CD1c-positive myeloid dendritic cell (primary cell): ENCODE data around the gene OR5K4.
"Not testable (repeated sequence)": the region's sequence is repeated elsewhere in the genome, so short reads cannot be mapped to it uniquely, and the experiment has no call there.

Experiments
- DNase-seq: peaks from one replicate; pipeline ENCODE4 v3.0.0-alpha.2; 2016; ENCODE audit errors: extremely low spot score

Gene OR5K4

DNA sequence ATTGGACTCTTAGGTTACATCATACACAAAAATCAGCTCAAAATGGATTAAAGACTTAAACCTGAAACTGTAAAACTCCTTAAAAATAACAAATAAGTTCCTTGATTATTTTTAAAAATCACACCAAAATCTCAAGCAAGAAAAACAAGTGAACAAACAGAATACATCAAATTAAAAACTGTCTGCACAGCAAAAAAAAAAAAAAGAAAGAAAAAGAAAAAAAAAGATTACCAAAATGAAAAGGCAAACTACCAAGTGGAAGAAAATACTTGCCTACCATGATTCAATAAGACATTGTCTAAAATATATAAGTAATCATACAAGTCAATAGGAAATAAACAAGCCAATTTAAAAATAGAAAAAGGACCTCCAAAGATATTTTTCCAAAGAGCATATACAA is 17.5 kb downstream of the OR5K4 start:
- DNase-seq, result no peak

DNA sequence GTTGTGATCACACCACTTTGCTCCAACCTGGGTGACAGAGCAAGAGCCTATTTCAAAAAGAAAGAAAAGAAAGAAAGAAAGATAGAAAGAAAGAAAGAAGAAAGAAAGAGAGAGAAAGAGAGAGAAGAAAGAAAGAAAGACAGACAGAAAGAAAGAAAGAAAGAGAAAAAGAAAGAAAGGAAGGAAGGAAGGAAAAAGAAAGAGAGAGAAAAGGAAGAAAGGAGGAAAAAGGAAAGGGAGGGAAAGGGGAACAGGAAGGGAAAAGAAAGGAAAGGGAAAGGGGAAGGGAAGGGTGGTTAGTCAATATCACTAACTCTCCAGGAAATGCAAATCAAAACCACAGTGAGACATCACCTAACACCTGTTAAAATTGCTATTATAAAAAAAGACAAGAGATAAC is 18.2 kb downstream of the OR5K4 start:
- DNase-seq, result no peak

DNA sequence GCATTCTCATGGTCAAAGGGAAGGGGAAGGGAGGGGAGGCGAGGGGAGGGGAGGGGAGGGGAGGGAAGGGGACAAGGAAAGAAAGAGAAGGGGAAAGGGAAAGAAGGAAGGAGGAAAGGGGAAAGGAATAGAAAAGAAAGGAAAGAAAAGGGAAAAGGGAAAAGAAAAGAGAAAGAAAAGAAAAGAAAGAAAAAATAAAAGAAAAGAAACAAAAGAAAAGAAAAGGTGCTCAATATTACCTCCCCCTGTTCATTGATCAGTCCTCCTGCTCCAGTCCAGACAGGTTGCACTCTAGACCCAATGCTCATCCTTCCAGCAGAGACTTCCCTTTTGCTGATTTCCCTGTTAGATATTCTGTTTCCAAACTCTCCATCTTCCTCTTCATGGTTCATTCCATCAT is 18.8 kb downstream of the OR5K4 start:
- no peak for DNase-seq

DNA sequence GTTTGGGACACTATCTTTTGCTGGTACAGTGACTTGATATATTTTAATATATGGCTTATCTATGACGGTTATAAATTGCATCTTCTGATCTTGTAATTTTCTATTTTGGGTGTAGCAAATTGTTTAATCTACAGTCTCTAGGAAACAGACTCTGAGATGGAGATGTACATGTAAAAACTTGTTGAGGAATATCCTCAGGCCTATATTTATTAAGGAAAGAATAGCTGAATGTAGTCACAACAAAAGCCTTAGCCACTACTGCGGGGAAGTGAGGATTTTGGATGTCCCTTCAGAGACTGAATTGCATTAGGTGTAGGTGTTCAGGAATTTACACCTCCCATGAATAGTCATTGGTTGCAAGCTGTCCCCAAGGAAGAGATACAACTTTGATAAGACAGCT is 23.0 kb downstream of the OR5K4 start:
- no peak for DNase-seq

DNA sequence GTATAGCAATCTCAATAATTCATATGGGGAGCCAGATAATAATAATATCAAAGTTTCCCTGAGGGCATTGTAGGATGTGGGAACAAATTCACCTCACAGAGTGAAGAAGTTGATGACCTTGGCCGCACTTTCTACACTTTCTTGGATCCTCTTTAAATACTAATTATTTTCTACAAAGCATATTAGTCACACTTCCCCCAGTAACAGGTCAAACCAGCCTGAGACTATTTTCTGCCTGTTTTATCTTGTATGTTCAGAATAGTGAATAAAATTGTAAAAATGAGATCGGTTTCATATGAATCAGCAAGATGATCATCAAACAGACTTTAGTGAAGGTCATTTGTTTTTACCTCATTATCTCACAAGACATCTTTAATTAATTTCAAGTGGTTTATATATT is 34.5 kb downstream of the OR5K4 start:
- no peak for DNase-seq

DNA sequence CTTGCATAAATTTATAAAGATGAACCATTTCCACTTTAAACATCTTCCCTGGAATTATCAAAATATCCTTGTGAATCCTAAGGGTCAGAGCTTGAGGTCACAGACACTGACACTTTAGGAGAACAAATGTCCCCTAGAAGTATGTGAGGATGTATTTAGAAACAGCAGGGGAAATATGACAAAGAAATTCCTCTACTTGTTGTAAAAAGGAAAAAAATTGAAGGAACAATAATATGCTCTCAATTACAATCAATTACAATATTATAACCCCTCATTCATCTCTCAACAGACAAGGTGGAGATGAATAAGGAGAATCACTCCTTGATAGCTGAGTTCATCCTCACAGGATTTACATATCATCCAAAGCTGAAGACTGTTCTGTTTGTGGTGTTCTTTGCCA is 36.7 kb downstream of the OR5K4 start, which contains the start of gene OR5K3:
TSS of gene OR5K3 (plus strand) at position 301 of the 400 bp plus-strand sequence. CDS start at position 301, 0 bp downstream.
- DNase-seq, result no peak

DNA sequence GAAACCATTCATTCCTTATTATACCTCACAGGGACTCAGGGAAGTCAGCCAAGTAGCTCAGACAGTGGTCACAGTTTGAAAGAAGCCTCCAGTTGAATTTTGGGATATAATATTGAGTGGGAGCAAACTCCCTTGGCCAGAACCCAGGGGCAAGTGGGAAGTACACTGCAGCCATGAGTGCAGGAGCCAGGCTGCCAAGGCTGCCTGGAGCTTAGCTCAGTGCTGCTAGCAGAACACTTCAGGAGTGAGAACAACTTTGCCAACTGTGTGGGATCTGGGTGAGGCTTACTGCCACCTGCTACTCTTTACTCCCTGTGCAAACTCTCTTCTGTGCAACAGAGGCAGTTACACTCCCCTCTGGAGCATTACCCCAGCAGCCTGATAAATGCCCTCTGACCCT is 41.4 kb downstream of the OR5K4 start:
- DNase-seq, result no peak

DNA sequence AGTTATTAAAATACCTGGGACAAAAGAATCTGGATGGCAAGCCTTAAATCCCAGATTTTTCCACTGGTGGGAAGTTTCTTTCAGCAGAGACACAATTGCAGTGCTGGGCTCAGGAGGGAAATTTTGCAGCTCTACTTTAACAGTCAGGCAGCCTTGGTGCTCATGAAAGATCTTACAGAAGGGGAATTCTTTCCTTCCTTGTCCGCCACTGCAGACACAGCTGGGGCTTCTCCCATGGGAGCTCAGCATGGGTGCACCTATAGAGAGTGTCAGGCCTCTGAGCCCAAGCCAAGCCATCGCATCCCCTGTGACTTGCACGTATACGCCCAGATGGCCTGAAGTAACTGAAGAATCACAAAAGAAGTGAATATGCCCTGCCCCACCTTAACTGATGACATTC is 42.8 kb downstream of the OR5K4 start:
- not testable (repeated sequence) for DNase-seq

DNA sequence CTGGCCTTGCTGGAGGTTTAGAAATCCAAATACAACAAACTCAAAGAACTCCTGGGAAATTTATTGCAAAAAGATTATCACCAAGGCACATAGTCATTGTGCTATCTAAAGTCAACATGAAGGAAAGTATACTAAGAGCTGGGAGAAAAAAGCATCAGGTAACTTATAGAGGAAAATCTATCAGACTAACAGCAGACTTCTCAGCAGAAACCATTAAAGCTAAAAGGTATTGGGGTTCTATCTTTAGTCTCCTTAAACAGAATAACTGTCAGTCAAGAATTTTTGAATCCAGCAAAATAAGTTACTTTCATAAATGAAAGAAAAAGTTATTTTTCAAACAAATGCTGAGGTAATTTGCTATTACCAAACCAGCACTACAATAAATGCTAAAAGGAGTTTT is 44.9 kb downstream of the OR5K4 start:
- no peak for DNase-seq

DNA sequence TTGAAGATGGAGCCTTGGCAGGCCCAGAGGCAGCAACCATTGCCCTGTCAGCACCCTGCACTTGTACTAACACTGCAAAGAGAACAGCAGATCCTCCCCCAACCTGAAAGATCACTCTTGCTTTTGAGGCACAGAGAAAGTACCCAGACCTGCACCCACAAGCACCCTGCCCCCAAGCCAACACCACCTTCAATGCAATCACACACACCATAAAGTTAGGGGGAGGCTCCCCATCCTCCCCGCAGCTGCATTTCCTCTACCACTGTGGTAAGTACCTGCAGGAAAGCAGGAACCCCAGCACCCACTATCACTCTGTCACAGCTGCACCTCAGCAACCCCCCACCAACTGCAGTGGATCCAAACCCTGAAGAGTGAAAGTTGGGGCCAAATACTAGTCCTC is 48.9 kb downstream of the OR5K4 start:
- no peak for DNase-seq

DNA sequence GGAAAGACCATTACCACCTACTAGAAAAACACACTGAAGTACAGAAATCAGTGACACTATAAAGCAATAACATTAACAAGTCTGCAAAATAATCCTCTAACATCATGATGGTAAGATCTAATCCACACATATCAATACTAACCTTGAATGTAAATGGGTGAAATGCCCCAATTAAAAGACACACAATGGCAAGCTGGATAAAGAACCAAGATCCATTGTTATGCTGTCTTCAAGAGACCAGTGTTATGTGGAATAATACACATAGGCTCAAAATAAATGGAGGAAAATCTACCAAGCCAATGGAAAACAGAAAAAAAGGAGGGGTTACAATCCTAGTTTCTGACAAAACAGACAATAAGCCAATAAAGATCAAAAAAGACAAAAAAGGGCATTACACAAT is 50.4 kb downstream of the OR5K4 start:
- DNase-seq, result no peak
